PC-9 (cell line): ENCODE data around the gene CLDN7. TPM values are rescaled to one million over a fixed set of nuclear protein-coding genes. Genes with fewer than 3 reads are reported as not detected.

Experiments
- BruUV-seq: library from RNA; stranded (reverse); fragments of 400-500 nt; replicated peaks from 2 replicates; lab custom pipeline; 2021; lab: Mats Ljungman, UMichigan
- CTCF ChIA-PET: fragments of 300-600 bp; sonication (Branson Sonifier 250); formaldehyde crosslinking; loops from one replicate; lab custom pipeline; 2022; ENCODE audit warnings: antibody characterized with exemption; lab: Charles Lee
- POLR2A ChIA-PET: fragments of 300-600 bp; sonication (Branson Sonifier 250); formaldehyde crosslinking; loops from one replicate; lab custom pipeline; 2022; ENCODE audit warnings: antibody characterized with exemption; ENCODE audit not compliant: unreplicated experiment; lab: Charles Lee
- DNase-seq, 2 experiments: peaks; one replicate each; pipeline versions ENCODE4 v3.0.0 to v3.0.0-alpha.2; 2015 to 2022; ENCODE audit warnings: mixed read lengths in 1 of 2
- H2AFZ ChIP-seq: fragments of 200-600 bp; sonication (generic); 2 replicates; pipeline ENCODE4 v1.8.1; 2017; ENCODE audit warnings: antibody characterized with exemption
- H3F3A ChIP-seq: fragments of 200-600 bp; sonication (generic); 2 replicates; pipeline ENCODE4 v1.8.1; 2017; ENCODE audit warnings: antibody characterized with exemption, mild to moderate bottlenecking, low read depth; ENCODE audit not compliant: insufficient read depth
- H3K27ac ChIP-seq: fragments of 200-600 bp; sonication (generic); 2 replicates; pipeline ENCODE4 v1.6.1; 2016; ENCODE audit warnings: mixed run types
- H3K27me3 ChIP-seq: fragments of 200-600 bp; sonication (generic); 2 replicates; pipeline ENCODE4 v1.6.1; 2016; ENCODE audit warnings: low read depth, mixed run types; ENCODE audit not compliant: insufficient read depth
- H3K36me3 ChIP-seq: fragments of 200-600 bp; sonication (generic); 2 replicates; pipeline ENCODE4 v1.6.1; 2016; ENCODE audit warnings: low read depth, mixed run types
- H3K4me1 ChIP-seq: fragments of 200-600 bp; sonication (generic); replicated peaks from 2 replicates; pipeline ENCODE4 v1.6.1; 2016; ENCODE audit warnings: mixed run types; ENCODE audit not compliant: insufficient read depth
- H3K4me2 ChIP-seq: fragments of 200-600 bp; sonication (generic); 2 replicates; pipeline ENCODE4 v1.6.1; 2017; ENCODE audit warnings: mixed run types
- H3K4me3 ChIP-seq: fragments of 200-600 bp; sonication (generic); 2 replicates; pipeline ENCODE4 v1.6.1; 2016; ENCODE audit warnings: mixed run types
- H3K79me2 ChIP-seq: fragments of 200-600 bp; sonication (generic); 2 replicates; pipeline ENCODE4 v1.6.1; 2017; ENCODE audit warnings: low read depth, mixed run types
- H3K9me2 ChIP-seq: fragments of 200-600 bp; sonication (generic); 2 replicates; pipeline ENCODE4 v1.8.1; 2017; ENCODE audit warnings: mild to moderate bottlenecking; ENCODE audit not compliant: insufficient read depth
- H3K9me3 ChIP-seq: fragments of 200-600 bp; sonication (generic); 2 replicates; pipeline ENCODE4 v1.8.1; 2016; ENCODE audit warnings: low read depth; ENCODE audit not compliant: insufficient read depth
- H4K20me1 ChIP-seq: fragments of 200-600 bp; sonication (generic); 2 replicates; pipeline ENCODE4 v1.8.1; 2017; ENCODE audit not compliant: insufficient read depth
- CTCF ChIP-seq: fragments of 200-600 bp; sonication (generic); conservative IDR thresholded peaks from 2 replicates; pipeline ENCODE4 v1.6.1; 2017; ENCODE audit warnings: mixed run types, antibody characterized with exemption, mild to moderate bottlenecking, moderate library complexity
- EZH2 ChIP-seq: fragments of 200-600 bp; sonication (generic); IDR thresholded peaks from 2 replicates; pipeline ENCODE4 v1.8.0; 2017; ENCODE audit warnings: antibody characterized with exemption, low read depth
- intact Hi-C: fragments of 100-400 bp; cut with micrococcal nuclease; formaldehyde crosslinking; loops from one replicate; pipeline ENCODE4 v1.10.0; 2022; ENCODE audit not compliant: unreplicated experiment
- total RNA-seq: library from RNA; stranded (reverse); gene quantifications from 2 replicates; pipeline ENCODE4 v1.2.3, GENCODE V29; 2021

Gene CLDN7
- total RNA-seq, 1 experiment from 2014 or later, result 390 TPM

- intact Hi-C loops, result no loop called here
- Histone ChIP-seq H3F3A (peaks cover 50% of the 10 kb centered on the region), H3K4me2 (peak overlapping the region; percentile 89), H4K20me1 (peaks cover 36% of the 10 kb centered on the region), H3K4me1 (peaks cover 41% of the 10 kb centered on the region), H2AFZ (peak overlapping the region; percentile 84), H3K79me2 (peaks cover 34% of the 10 kb centered on the region), H3K4me3 (peak overlapping the region; percentile 77), H3K27me3 (no peaks in the 10 kb centered on the region), H3K9me2 (no peaks in the 10 kb centered on the region), H3K27ac (peak overlapping the region; percentile 98), H3K36me3 (peaks cover 31% of the 10 kb centered on the region), H3K9me3 (no peaks in the 10 kb centered on the region)
- POLR2A ChIA-PET, result interaction anchor here (0.5 to 0.7 kb wide), 4 partner anchors 15 to 87 kb away, joined by 4 to 7 read pairs (median 6); partner anchors contain the start of gene DVL2
- TF ChIP-seq CTCF (no peak), EZH2 (no peak)
- BruUV-seq, result TSS peak; percentile 20
- CTCF ChIA-PET, result interaction anchor here (0.7 to 2.2 kb wide), 3 partner anchors 22 to 173 kb away, joined by 4 to 30 read pairs (median 4); partner anchors contain the start of gene GABARAP
- DNase-seq, result no peak
These were observed 43.0 kb downstream of the CLDN7 start for GRCh38 chr17:7219229-7219811.

GRCh38 chr17:7218758-7219157 is 43.5 kb downstream of the CLDN7 start:
- H3K36me3 ChIP-seq, result peaks cover 29% of the 10 kb centered on the region
- no peaks in the 10 kb centered on the region for H3K9me2 ChIP-seq
- ChIA-PET POLR2A (no interaction called here), CTCF (interaction anchor here (0.7 to 2.2 kb wide), 2 partner anchors 23 to 24 kb away, joined by 4 to 30 read pairs; partner anchors contain the start of gene GABARAP)
- peaks cover 41% of the 10 kb centered on the region for H3K4me1 ChIP-seq
- no peak overlapping the region for H2AFZ ChIP-seq
- no peak for DNase-seq
- peaks cover 31% of the 10 kb centered on the region for H3K79me2 ChIP-seq
- no peaks in the 10 kb centered on the region for H3K27me3 ChIP-seq
- intact Hi-C loops, result no loop called here
- peaks cover 52% of the 10 kb centered on the region for H3F3A ChIP-seq
- peaks cover 32% of the 10 kb centered on the region for H4K20me1 ChIP-seq
- peak overlapping the region; percentile 98 for H3K27ac ChIP-seq
- peak overlapping the region; percentile 89 for H3K4me2 ChIP-seq
- H3K9me3 ChIP-seq, result no peaks in the 10 kb centered on the region
- no TSS peak for BruUV-seq
- H3K4me3 ChIP-seq, result 0 out of 2 replicates have a peak overlapping the region, but pooled peaks have one; percentile 77
- TF ChIP-seq CTCF (no peak), EZH2 (no peak)

- Histone ChIP-seq H2AFZ (no peak overlapping the region), H3K36me3 (peaks cover 23% of the 10 kb centered on the region), H3K9me3 (no peaks in the 10 kb centered on the region), H3K79me2 (peaks cover 29% of the 10 kb centered on the region), H3K4me1 (peaks cover 41% of the 10 kb centered on the region), H3K27me3 (no peaks in the 10 kb centered on the region), H4K20me1 (peaks cover 26% of the 10 kb centered on the region), H3K9me2 (no peaks in the 10 kb centered on the region), H3K4me2 (no peak overlapping the region), H3F3A (peaks cover 52% of the 10 kb centered on the region), H3K4me3 (no peak overlapping the region), H3K27ac (no peak overlapping the region)
- no peak for TF ChIP-seq EZH2
- TF ChIP-seq CTCF, result no peak
- ChIA-PET POLR2A (no interaction called here), CTCF (no interaction called here)
- no peak for DNase-seq
- intact Hi-C loops, result no loop called here
- no TSS peak for BruUV-seq
These were observed 44.1 kb downstream of the CLDN7 start for GRCh38 chr17:7218166-7218565.
